ENCODE data around the gene PRDM16. TPM values are rescaled to one million over a fixed set of nuclear protein-coding genes. Genes with fewer than 3 reads are reported as not detected.

Gene PRDM16
- total RNA-seq, 1 experiment from 2014 or later, result 1.6 TPM

DNA sequence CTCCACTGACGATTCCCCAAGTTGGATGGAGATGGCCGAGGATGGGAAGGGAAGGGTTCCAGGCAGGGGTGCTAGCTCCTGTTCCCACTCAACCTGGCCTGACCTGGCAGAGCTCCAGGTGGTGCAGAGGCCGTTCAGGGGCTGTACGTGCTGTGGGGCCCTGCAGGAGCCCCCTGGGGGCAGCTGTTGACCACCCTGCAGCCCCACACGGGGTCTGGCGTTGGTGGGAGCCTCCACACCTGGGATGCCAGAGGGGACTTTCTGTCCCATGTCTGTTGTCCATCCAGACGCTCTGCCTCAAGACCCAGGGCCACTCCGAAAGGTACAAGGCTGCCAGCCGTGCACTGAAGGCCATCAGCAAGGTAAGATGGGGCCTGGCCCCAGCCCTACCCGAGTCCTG is 405.4 kb downstream of the PRDM16 start:
- CTCF ChIA-PET, result interaction anchor here (3.6 to 4.1 kb wide), 2 partner anchors 16 to 21 kb away, joined by 43 to 165 read pairs; partner anchors contain the start of gene ARHGEF16
- Mint-ChIP-seq H3K27me3 (ENCODE audit: low read depth) (no peaks in the 10 kb centered on the region), H3K4me3 (no peak overlapping the region), H3K4me1 (peaks cover 17% of the 10 kb centered on the region), H3K9me3 (no peaks in the 10 kb centered on the region), H3K36me3 (peaks cover 11% of the 10 kb centered on the region; the same call in 1 of the 2 replicates), H3K27ac (no peak overlapping the region)
- POLR2A ChIA-PET, result no interaction called here
- TF ChIP-seq FOXP1 (CRISPR knock-in tag; IDR thresholded peaks at IDR 0.05; ENCODE audit: borderline replicate concordance) (no peak), NR2C2 (CRISPR knock-in tag; IDR thresholded peaks at IDR 0.05) (no peak)
- DNase-seq (ENCODE audit: low spot score), result no peak
- no peak for ATAC-seq

DNA sequence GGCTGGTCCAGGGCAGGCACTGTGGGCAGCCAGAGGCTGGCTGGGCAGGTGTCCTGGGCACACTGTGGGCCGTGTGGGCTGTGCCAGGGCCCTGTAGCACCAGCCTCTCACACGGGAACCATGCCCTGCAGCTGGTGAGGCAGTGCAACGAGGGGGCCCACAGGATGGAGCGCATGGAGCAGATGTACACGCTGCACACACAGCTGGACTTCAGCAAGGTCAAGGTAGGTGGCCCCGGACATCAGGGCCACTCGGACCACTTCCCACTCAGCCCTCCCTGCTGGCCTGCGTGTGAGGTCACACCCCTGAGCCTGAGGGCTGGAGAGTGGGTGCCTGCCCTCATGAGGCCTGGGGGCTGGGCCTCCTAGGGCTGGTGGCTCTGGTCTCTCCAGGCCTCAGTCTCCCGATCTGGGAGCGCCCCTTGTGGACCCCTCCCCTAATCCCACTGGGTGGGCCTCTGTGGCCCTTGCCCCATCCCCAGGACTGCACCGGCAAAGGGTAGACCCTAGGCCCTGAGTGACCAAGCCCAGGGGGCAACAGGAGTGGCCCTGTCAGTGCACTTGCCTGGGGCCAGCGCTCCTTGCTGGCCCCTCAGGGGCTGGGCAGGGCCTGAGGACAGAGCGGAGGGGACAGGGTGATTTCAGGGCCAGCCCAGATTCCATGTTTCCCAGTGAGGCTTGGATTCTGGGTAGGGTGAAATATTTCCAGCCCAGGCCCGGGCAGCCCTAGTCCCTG is 407.0 kb downstream of the PRDM16 start:
- H3K9me3 Mint-ChIP-seq, result no peaks in the 10 kb centered on the region
- ChIA-PET CTCF (no interaction called here), POLR2A (no interaction called here)
- no peak overlapping the region for H3K27ac Mint-ChIP-seq
- H3K4me3 Mint-ChIP-seq, result no peak overlapping the region
- TF ChIP-seq, protein P1, sequence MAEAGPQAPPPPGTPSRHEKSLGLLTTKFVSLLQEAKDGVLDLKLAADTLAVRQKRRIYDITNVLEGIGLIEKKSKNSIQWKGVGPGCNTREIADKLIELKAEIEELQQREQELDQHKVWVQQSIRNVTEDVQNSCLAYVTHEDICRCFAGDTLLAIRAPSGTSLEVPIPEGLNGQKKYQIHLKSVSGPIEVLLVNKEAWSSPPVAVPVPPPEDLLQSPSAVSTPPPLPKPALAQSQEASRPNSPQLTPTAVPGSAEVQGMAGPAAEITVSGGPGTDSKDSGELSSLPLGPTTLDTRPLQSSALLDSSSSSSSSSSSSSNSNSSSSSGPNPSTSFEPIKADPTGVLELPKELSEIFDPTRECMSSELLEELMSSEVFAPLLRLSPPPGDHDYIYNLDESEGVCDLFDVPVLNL (CRISPR knock-in tag; IDR thresholded peaks at IDR 0.05; ENCODE audit: borderline replicate concordance, low read depth), result no peak
- TF ChIP-seq ZNF416 (CRISPR knock-in tag; IDR thresholded peaks at IDR 0.05), result no peak
- no peak for TF ChIP-seq TEAD1 (CRISPR knock-in tag; IDR thresholded peaks at IDR 0.05)
- TF ChIP-seq GABPB1 (CRISPR knock-in tag; IDR thresholded peaks at IDR 0.05), result no peak
- TF ChIP-seq, protein P2, sequence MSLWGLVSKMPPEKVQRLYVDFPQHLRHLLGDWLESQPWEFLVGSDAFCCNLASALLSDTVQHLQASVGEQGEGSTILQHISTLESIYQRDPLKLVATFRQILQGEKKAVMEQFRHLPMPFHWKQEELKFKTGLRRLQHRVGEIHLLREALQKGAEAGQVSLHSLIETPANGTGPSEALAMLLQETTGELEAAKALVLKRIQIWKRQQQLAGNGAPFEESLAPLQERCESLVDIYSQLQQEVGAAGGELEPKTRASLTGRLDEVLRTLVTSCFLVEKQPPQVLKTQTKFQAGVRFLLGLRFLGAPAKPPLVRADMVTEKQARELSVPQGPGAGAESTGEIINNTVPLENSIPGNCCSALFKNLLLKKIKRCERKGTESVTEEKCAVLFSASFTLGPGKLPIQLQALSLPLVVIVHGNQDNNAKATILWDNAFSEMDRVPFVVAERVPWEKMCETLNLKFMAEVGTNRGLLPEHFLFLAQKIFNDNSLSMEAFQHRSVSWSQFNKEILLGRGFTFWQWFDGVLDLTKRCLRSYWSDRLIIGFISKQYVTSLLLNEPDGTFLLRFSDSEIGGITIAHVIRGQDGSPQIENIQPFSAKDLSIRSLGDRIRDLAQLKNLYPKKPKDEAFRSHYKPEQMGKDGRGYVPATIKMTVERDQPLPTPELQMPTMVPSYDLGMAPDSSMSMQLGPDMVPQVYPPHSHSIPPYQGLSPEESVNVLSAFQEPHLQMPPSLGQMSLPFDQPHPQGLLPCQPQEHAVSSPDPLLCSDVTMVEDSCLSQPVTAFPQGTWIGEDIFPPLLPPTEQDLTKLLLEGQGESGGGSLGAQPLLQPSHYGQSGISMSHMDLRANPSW (CRISPR knock-in tag; conservative IDR thresholded peaks at IDR 0.05; ENCODE audit: low read depth), result no peak
- peaks cover 11% of the 10 kb centered on the region; the same call in 1 of the 2 replicates for H3K36me3 Mint-ChIP-seq
- DNase-seq (ENCODE audit: low spot score) (no peak), ATAC-seq (no peak)
- peaks cover 8% of the 10 kb centered on the region for H3K4me1 Mint-ChIP-seq
- no peaks in the 10 kb centered on the region for H3K27me3 Mint-ChIP-seq (ENCODE audit: low read depth)

DNA sequence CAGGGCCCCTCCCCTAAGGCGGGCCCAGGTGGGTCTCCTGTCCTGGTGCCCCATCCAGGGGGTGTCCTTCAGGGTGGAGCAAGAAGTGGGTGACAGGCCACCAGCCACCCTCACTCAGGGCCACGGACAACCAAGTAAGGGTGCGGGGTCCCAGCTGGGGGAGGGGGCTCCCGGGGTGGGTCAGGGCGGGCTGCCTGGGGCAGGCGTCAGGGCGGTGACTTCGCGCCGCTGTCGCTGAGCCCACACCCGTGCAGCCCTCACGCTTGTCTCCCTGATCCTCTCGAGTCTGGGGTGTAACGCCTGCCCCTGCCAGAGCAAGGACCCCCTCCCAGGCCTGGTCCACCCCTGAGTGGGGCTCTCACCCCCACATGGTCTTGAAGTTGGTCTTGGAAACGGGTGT is 407.7 kb downstream of the PRDM16 start:
- POLR2A ChIA-PET, result no interaction called here
- CTCF ChIA-PET, result interaction anchor here (2.9 kb wide), 1 partner anchor 14 kb away, joined by 17 read pairs; no protein-coding TSS in a partner anchor
- ATAC-seq (no peak), DNase-seq (ENCODE audit: low spot score) (no peak)
- Mint-ChIP-seq H3K36me3 (peaks cover 11% of the 10 kb centered on the region; the same call in 1 of the 2 replicates), H3K4me1 (peaks cover 5% of the 10 kb centered on the region), H3K27ac (no peak overlapping the region), H3K4me3 (no peak overlapping the region), H3K9me3 (no peaks in the 10 kb centered on the region), H3K27me3 (ENCODE audit: low read depth) (no peaks in the 10 kb centered on the region)
- TF ChIP-seq TEAD1 (CRISPR knock-in tag; IDR thresholded peaks at IDR 0.05) (no peak), ZNF138 (CRISPR knock-in tag; conservative IDR thresholded peaks at IDR 0.05) (no peak), GTF2I (CRISPR knock-in tag; conservative IDR thresholded peaks at IDR 0.05) (no peak)

DNA sequence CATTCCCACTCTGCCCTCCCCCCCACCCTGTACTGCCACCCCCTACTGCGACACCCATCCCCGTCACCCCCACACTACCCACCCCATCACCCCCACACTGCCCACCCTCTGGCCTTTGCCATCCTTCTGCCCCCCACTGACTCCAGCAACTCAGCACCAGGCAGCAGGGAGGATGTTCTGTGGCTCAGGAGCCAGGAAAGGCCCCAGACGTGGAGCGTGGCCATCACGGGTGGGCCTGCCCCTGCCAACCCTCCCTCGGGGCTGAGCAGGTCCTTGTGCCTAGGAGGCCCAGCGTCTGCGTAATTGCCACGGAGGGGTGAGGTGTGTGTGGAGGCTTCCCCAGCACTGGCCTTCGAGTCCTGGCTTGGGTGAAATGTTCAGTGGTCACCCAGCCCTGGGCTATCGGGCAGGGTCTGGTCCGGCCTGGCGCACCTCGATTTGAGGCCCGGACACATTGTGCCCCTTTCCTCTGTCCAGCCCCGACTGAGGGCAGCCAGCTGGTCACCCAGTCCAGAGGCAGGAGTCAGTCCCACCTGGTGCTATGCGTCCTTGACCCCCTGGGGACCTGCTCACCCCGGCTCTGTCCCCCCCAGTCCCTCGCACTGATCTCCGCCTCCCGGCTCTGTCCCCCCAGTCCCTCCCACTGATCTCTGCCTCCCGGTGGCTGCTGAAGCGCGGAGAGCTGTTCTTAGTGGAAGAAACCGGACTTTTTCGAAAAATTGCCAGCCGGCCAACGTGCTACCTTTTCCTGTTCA is 408.4 kb downstream of the PRDM16 start:
- H3K27ac Mint-ChIP-seq, result no peak overlapping the region
- H3K4me1 Mint-ChIP-seq, result no peaks in the 10 kb centered on the region
- H3K36me3 Mint-ChIP-seq, result peaks cover 11% of the 10 kb centered on the region; the same call in 1 of the 2 replicates
- ChIA-PET CTCF (interaction anchor here (1.9 to 2.9 kb wide), 2 partner anchors 13 to 24 kb away, joined by 17 to 20 read pairs; no protein-coding TSS in a partner anchor), POLR2A (no interaction called here)
- no peak for DNase-seq (ENCODE audit: low spot score)
- no peaks in the 10 kb centered on the region for H3K9me3 Mint-ChIP-seq
- ATAC-seq, result no peak
- no peak overlapping the region for H3K4me3 Mint-ChIP-seq
- H3K27me3 Mint-ChIP-seq (ENCODE audit: low read depth), result no peaks in the 10 kb centered on the region
- TF ChIP-seq, protein P1 (CRISPR knock-in tag; IDR thresholded peaks at IDR 0.05; ENCODE audit: borderline replicate concordance, low read depth), result no peak
- TF ChIP-seq, protein P3, sequence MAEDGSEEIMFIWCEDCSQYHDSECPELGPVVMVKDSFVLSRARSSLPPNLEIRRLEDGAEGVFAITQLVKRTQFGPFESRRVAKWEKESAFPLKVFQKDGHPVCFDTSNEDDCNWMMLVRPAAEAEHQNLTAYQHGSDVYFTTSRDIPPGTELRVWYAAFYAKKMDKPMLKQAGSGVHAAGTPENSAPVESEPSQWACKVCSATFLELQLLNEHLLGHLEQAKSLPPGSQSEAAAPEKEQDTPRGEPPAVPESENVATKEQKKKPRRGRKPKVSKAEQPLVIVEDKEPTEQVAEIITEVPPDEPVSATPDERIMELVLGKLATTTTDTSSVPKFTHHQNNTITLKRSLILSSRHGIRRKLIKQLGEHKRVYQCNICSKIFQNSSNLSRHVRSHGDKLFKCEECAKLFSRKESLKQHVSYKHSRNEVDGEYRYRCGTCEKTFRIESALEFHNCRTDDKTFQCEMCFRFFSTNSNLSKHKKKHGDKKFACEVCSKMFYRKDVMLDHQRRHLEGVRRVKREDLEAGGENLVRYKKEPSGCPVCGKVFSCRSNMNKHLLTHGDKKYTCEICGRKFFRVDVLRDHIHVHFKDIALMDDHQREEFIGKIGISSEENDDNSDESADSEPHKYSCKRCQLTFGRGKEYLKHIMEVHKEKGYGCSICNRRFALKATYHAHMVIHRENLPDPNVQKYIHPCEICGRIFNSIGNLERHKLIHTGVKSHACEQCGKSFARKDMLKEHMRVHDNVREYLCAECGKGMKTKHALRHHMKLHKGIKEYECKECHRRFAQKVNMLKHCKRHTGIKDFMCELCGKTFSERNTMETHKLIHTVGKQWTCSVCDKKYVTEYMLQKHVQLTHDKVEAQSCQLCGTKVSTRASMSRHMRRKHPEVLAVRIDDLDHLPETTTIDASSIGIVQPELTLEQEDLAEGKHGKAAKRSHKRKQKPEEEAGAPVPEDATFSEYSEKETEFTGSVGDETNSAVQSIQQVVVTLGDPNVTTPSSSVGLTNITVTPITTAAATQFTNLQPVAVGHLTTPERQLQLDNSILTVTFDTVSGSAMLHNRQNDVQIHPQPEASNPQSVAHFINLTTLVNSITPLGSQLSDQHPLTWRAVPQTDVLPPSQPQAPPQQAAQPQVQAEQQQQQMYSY (CRISPR knock-in tag; IDR thresholded peaks at IDR 0.05), result no peak
- TF ChIP-seq NR2C2 (CRISPR knock-in tag; IDR thresholded peaks at IDR 0.05) (no peak), ZNF396 (CRISPR knock-in tag; IDR thresholded peaks at IDR 0.05; ENCODE audit: borderline replicate concordance) (no peak), CREB1 (CRISPR knock-in tag; IDR thresholded peaks at IDR 0.05) (no peak), RORB (CRISPR knock-in tag; IDR thresholded peaks at IDR 0.05) (no peak), TP53 (CRISPR knock-in tag; IDR thresholded peaks at IDR 0.05) (no peak), NR1H2 (CRISPR knock-in tag; IDR thresholded peaks at IDR 0.05) (no peak), EMX1 (CRISPR knock-in tag; IDR thresholded peaks at IDR 0.05) (no peak)
- TF ChIP-seq, protein P4, sequence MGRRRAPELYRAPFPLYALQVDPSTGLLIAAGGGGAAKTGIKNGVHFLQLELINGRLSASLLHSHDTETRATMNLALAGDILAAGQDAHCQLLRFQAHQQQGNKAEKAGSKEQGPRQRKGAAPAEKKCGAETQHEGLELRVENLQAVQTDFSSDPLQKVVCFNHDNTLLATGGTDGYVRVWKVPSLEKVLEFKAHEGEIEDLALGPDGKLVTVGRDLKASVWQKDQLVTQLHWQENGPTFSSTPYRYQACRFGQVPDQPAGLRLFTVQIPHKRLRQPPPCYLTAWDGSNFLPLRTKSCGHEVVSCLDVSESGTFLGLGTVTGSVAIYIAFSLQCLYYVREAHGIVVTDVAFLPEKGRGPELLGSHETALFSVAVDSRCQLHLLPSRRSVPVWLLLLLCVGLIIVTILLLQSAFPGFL (CRISPR knock-in tag; IDR thresholded peaks at IDR 0.05; ENCODE audit: borderline replicate concordance), result no peak
